Fibroblast of villous mesenchyme (primary cell): ENCODE results near the gene BEND2. TPM values are rescaled to one million over a fixed set of nuclear protein-coding genes. Genes with fewer than 3 reads are reported as not detected.
"Not testable (repeated sequence)": the region's sequence is repeated elsewhere in the genome, so short reads cannot be mapped to it uniquely, and the experiment has no call there.

ENCODE experiments used
- DNase-seq: peaks from one replicate; pipeline ENCODE4 v3.0.0-alpha.2; 2010; ENCODE audit warnings: low read depth
- H3K4me3 ChIP-seq: 2 replicates; pipeline ENCODE4 v1.5.1; 2011; ENCODE audit warnings: low read depth, mild to moderate bottlenecking, low read length
- total RNA-seq: library from RNA; depleted of rRNA; stranded (reverse); fragments of >200 nt; gene quantifications from 2 replicates; pipeline ENCODE4 v1.2.3, GENCODE V29; 2012
- TF ChIP-seq, protein P1 (sequence below): IDR thresholded peaks from 2 replicates; pipeline ENCODE4 v1.5.1; 2012; ENCODE audit warnings: low read depth, mild to moderate bottlenecking, low read length; ENCODE audit not compliant: insufficient read depth

Gene BEND2
- total RNA-seq: not detected in 2 replicates

DNA sequence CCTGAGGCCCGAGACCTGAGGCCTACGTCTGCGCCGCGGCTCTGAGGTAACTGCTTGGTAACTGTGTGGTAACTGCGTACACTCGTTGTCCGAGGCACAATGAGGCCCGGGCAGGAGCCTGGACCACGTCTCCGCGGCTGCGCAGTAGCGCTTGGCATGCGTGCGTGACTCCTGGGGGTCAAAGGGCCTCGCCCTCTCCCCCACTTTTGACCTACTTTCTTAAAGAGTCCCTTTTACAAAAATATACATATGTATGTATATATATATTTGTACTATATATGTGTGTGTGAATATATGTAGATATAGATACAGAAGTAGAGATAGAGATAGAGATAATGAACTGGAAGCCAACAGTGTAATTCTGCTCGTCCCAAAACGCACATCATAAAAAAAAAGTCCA, at the start of gene BEND2:
BEND2 (minus strand) TSS at position 101 of the 400 bp plus-strand sequence. CDS start 136 bp downstream, outside the sequence.
- TF ChIP-seq, protein P1, sequence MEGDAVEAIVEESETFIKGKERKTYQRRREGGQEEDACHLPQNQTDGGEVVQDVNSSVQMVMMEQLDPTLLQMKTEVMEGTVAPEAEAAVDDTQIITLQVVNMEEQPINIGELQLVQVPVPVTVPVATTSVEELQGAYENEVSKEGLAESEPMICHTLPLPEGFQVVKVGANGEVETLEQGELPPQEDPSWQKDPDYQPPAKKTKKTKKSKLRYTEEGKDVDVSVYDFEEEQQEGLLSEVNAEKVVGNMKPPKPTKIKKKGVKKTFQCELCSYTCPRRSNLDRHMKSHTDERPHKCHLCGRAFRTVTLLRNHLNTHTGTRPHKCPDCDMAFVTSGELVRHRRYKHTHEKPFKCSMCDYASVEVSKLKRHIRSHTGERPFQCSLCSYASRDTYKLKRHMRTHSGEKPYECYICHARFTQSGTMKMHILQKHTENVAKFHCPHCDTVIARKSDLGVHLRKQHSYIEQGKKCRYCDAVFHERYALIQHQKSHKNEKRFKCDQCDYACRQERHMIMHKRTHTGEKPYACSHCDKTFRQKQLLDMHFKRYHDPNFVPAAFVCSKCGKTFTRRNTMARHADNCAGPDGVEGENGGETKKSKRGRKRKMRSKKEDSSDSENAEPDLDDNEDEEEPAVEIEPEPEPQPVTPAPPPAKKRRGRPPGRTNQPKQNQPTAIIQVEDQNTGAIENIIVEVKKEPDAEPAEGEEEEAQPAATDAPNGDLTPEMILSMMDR: no peak
- no peak within 1 kb of the TSS for H3K4me3 ChIP-seq
- no peak for DNase-seq

DNA sequence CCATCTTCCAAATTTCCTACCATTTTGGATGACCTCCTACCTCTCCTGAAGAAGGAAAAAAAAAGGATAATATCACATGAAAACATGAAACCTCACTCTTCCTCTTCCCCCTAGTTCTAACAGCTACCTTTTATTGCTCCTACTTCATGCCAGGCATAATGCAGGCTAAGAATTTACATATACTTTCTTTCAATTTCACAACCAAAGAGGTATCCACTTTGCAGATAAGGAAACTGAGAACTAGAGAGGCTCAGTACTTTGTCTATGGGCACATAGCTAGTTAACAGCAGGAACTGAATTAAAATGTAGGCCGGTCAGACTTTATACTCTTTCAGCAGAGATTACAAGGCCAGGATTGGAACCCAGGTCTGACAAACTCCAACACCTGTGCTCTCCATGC, 34.4 kb upstream of the BEND2 start:
- H3K4me3 ChIP-seq: no peak overlapping the region
- no peak for DNase-seq
- TF ChIP-seq, protein P1: no peak

DNA sequence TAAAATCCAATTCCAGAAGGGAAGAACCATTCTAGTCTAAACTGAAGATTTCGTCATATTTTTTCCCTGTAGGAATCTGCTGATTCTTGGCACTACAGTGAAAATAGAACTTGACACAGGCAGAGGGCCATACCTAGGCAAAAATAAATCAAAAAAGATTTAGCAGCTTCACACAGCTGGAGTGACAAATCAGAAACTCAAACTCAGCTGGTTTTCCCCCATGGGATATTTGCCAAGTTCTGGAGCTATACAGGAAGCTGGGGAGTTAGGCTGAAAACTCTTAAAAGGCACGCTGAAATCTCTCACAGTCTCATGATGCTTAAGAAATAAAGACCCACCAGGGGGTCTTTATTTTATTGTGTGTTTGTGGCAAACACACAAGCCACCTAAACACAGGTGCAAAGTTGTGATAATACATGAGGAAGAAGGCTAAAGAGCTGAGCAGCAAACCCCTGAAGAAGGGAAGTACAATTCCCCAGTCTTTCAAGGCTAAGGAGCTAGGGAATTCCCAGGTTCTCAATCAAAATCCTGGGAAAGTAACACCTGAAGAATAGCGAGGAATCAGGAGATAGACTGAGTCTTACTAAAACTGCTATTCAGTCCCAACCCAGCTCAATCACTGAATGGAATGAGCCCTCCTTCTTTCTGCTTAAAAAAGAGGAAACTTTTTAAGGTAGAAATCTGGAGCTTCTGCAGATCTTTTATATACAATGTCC, 32.1 kb upstream of the BEND2 start:
- no peak overlapping the region for H3K4me3 ChIP-seq
- TF ChIP-seq, protein P1: no peak
- no peak for DNase-seq

DNA sequence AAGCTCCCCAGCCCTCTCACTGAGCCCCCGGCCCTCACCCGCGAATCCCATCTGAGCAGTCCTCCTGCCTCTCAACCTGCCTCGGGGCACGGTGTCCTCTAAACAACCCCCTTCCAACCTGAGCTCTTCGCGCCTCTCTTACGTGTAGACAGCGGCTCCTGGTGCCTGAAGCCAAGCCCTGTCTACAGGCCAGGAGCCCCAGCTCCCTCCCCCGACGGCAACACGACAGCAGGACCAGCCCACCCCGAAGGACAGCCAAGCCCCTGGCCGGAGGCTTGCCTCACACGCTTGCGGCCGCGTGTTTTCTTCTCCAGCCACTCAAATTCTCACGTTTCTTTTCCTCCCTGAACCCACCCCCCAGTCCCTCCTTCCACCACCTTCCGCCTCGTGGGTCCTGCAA, 9.0 kb upstream of the BEND2 start:
- H3K4me3 ChIP-seq: not testable (repeated sequence)

DNA sequence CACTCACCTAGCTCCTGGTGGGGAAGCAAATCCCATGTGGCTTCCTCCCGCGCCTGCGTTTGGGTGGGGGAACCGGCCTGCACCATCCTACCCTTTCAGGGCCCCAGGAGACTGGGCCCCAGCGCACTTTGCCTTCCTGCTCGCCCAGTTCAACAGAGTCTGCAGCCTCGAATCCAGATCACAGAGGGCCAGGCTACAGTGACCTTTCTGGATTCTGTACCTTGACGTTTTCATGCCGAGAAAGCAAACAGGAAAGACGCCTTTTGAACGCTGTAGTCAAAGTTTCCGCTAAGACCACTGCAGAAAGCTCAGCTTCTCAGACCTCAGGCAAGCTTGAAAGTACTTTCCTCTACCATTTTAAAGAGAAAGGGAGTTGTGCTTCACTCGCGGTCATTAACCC, 7.4 kb upstream of the BEND2 start:
- no peak overlapping the region for H3K4me3 ChIP-seq
- DNase-seq: no peak
- TF ChIP-seq, protein P1: no peak

More for the DNA sequence above, 9.0 kb upstream of the BEND2 start:
- DNase-seq: not testable (repeated sequence)

DNA sequence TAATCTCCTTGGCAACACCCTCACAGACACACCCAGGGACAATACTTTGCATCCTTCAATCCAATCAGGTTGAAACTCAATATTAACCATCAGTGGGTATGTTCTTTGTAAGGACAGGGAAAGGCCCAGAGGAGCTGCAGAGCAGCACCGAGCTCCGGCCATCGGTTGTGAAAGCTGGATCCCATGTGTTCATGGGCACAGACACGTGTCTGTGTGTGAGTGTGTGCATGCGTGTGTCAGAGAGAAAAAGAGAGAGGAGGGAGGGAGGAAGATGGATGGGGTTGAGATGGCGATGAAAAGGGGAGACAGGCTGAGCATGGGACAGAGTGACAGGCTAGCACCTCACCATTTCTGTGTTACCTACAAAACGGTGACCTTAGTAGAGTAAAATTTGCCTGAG, 6.8 kb upstream of the BEND2 start:
- TF ChIP-seq, protein P1: no peak
- no peak overlapping the region for H3K4me3 ChIP-seq

DNA sequence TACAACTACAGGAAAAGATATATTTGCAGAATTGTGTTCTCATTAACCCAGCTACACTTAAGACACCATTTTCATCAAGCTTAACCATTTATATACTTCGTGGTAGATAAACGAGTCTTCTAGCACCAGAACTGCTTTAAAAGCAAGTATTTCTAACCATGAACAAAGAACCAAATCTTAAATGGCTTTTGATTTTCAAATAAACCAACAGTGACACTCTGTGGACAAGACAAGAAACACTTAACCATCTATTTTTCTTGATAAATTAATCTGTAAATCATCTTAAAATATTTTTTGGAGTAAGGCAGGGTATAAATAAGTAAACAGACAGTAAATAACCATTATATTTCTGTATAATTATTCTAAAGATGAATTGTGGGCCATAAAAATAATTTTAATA, 10.2 kb downstream of the BEND2 start:
- no peak overlapping the region for H3K4me3 ChIP-seq
- DNase-seq: peak; percentile 12
- TF ChIP-seq, protein P1: peak; percentile 13

More for the DNA sequence above, 6.8 kb upstream of the BEND2 start:
- no peak for DNase-seq
